HEK293T (cell line): ENCODE data around the gene PLEKHA7.

Experiments used
- FOXK2 ChIP-seq: fragments of 450-650 bp; IDR thresholded peaks from 2 replicates; pipeline ENCODE4 v1.6.1; 2016; ENCODE audit warnings: mild to moderate bottlenecking
- TARDBP ChIP-seq: fragments of 450-650 bp; IDR thresholded peaks from 2 replicates; pipeline ENCODE4 v1.6.1; 2016

DNA sequence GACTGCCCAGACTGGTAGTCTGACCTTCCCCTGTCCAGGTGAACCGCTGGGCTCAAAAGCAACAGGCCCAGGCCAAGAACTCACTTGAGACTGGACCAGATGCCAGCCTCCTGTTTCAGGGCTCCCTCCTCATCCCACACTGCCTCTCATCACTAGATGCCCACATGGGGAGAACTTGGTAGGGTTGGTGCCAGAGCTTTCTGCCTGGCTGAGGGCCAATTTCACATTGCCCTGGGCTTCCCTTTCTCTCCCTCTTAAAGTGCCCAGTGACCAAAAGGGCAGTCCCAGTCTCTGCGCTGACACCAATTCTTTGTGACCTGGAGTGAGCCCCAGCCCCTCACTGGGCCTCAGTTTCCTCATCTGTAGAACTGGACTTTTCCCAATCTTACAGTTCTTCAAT lies 234.1 kb downstream of the PLEKHA7 start:
- TF ChIP-seq TARDBP (no peak), FOXK2 (no peak)
